ENCODE results near the gene RPLP2.

The RPLP2 gene

DNA sequence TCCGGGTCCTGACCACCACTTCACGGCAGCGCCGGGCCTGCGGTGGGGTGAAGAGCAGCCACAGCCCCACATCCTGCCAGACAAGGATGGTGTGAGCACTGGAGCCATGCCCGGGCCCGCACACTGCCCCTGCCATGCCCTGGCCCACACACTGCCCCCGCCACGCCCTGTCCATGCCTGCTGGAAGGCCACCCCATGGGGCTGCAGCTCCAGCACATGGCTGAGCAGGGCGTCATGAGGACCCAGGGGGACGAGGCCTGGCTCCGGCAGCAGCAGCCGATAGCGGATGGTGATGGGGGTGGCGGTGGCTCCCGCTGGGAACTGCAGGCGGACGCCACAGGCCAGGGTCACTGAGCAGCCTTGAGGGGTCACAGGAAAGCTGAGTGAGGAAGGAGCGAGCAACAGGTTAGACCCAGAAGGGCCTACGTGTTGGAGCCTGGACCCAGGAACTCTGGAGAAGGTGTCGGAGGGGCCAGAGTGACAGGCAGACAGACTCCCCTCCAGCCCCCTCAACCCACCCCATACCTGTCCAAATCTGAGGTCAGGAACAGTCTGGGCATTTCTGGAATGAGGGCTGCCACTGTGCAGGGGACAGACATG lies 7.6 kb upstream of the RPLP2 start:
- Histone ChIP-seq H3K27ac (ENCODE audit: low read length) (no peak overlapping the region), H3K4me1 (ENCODE audit: control insufficient read depth in 1 of 2, insufficient read depth in 2 of 2, low read length in 2 of 2) (peaks cover 4 to 16% of the 10 kb centered on the region in 2 donors), H3K27me3 (ENCODE audit: low read depth, low read length) (no peaks in the 10 kb centered on the region), H3K4me3 (ENCODE audit: low read depth in 1 of 2, low read length in 2 of 2) (no peak overlapping the region), H3K36me3 (ENCODE audit: control insufficient read depth in 1 of 2, insufficient read depth in 2 of 2, low read length in 2 of 2) (peaks cover 0 to 26% of the 10 kb centered on the region in 2 donors), H3K9me3 (ENCODE audit: control insufficient read depth in 1 of 2, low read length in 2 of 2) (no peaks in the 10 kb centered on the region)

GRCh38 chr11:802693-803466 lies 6.9 kb upstream of the RPLP2 start:
- no peaks in the 10 kb centered on the region for H3K27me3 ChIP-seq (ENCODE audit: low read depth, low read length)
- H3K27ac ChIP-seq (ENCODE audit: low read length): no peak overlapping the region
- H3K4me1 ChIP-seq (ENCODE audit: control insufficient read depth in 1 of 2, insufficient read depth in 2 of 2, low read length in 2 of 2): peaks cover 4 to 15% of the 10 kb centered on the region in 2 donors
- H3K36me3 ChIP-seq (ENCODE audit: control insufficient read depth in 1 of 2, insufficient read depth in 2 of 2, low read length in 2 of 2): peaks cover 0 to 26% of the 10 kb centered on the region in 2 donors
- no peaks in the 10 kb centered on the region for H3K9me3 ChIP-seq (ENCODE audit: control insufficient read depth in 1 of 2, low read length in 2 of 2)
- H3K4me3 ChIP-seq (ENCODE audit: low read depth in 1 of 2, low read length in 2 of 2): no peak overlapping the region

GRCh38 chr11:803467-803742 lies 6.4 kb upstream of the RPLP2 start:
- peaks cover 4 to 18% of the 10 kb centered on the region in 2 donors for H3K4me1 ChIP-seq (ENCODE audit: control insufficient read depth in 1 of 2, insufficient read depth in 2 of 2, low read length in 2 of 2)
- H3K27me3 ChIP-seq (ENCODE audit: low read depth, low read length): no peaks in the 10 kb centered on the region
- no peak overlapping the region for H3K27ac ChIP-seq (ENCODE audit: low read length)
- no peak overlapping the region for H3K4me3 ChIP-seq (ENCODE audit: low read depth in 1 of 2, low read length in 2 of 2)
- peaks cover 0 to 26% of the 10 kb centered on the region in 2 donors for H3K36me3 ChIP-seq (ENCODE audit: control insufficient read depth in 1 of 2, insufficient read depth in 2 of 2, low read length in 2 of 2)
- no peaks in the 10 kb centered on the region for H3K9me3 ChIP-seq (ENCODE audit: control insufficient read depth in 1 of 2, low read length in 2 of 2)

- Histone ChIP-seq H3K36me3 (ENCODE audit: control insufficient read depth in 1 of 2, insufficient read depth in 2 of 2, low read length in 2 of 2) (peaks cover 0 to 30% of the 10 kb centered on the region in 2 donors), H3K27me3 (ENCODE audit: low read depth, low read length) (no peaks in the 10 kb centered on the region), H3K9me3 (ENCODE audit: control insufficient read depth in 1 of 2, low read length in 2 of 2) (no peaks in the 10 kb centered on the region), H3K4me1 (ENCODE audit: control insufficient read depth in 1 of 2, insufficient read depth in 2 of 2, low read length in 2 of 2) (peaks cover 4 to 21% of the 10 kb centered on the region in 2 donors), H3K4me3 (ENCODE audit: low read depth in 1 of 2, low read length in 2 of 2) (peak overlapping the region; percentile 59 to 74), H3K27ac (ENCODE audit: low read length) (no peak overlapping the region)
Measured at GRCh38 chr11:803770-804598, 5.8 kb upstream of the RPLP2 start.

GRCh38 chr11:804599-804964 lies 5.2 kb upstream of the RPLP2 start:
- peaks cover 0 to 35% of the 10 kb centered on the region in 2 donors for H3K36me3 ChIP-seq (ENCODE audit: control insufficient read depth in 1 of 2, insufficient read depth in 2 of 2, low read length in 2 of 2)
- H3K27ac ChIP-seq (ENCODE audit: low read length): no peak overlapping the region
- peaks cover 4 to 21% of the 10 kb centered on the region in 2 donors for H3K4me1 ChIP-seq (ENCODE audit: control insufficient read depth in 1 of 2, insufficient read depth in 2 of 2, low read length in 2 of 2)
- H3K27me3 ChIP-seq (ENCODE audit: low read depth, low read length): no peaks in the 10 kb centered on the region
- H3K4me3 ChIP-seq (ENCODE audit: low read depth in 1 of 2, low read length in 2 of 2): peak overlapping the region; percentile 59 to 74
- H3K9me3 ChIP-seq (ENCODE audit: control insufficient read depth in 1 of 2, low read length in 2 of 2): no peaks in the 10 kb centered on the region

GRCh38 chr11:808427-809286 lies 1.1 kb upstream of the RPLP2 start:
- Histone ChIP-seq H3K9me3 (ENCODE audit: control insufficient read depth in 1 of 2, low read length in 2 of 2) (no peaks in the 10 kb centered on the region), H3K4me1 (ENCODE audit: control insufficient read depth in 1 of 2, insufficient read depth in 2 of 2, low read length in 2 of 2) (peaks cover 11 to 38% of the 10 kb centered on the region in 2 donors), H3K4me3 (ENCODE audit: low read depth in 1 of 2, low read length in 2 of 2) (peak overlapping the region; percentile 86 to 94), H3K27ac (ENCODE audit: low read length) (peak overlapping the region; percentile 99), H3K36me3 (ENCODE audit: control insufficient read depth in 1 of 2, insufficient read depth in 2 of 2, low read length in 2 of 2) (peaks cover 25 to 35% of the 10 kb centered on the region in 2 donors), H3K27me3 (ENCODE audit: low read depth, low read length) (no peaks in the 10 kb centered on the region)

- Histone ChIP-seq H3K4me3 (ENCODE audit: low read depth in 1 of 2, low read length in 2 of 2) (peak overlapping the region; percentile 86 to 94), H3K36me3 (ENCODE audit: control insufficient read depth in 1 of 2, insufficient read depth in 2 of 2, low read length in 2 of 2) (peaks cover 27 to 41% of the 10 kb centered on the region in 2 donors), H3K27ac (ENCODE audit: low read length) (peak overlapping the region; percentile 99), H3K27me3 (ENCODE audit: low read depth, low read length) (no peaks in the 10 kb centered on the region), H3K9me3 (ENCODE audit: control insufficient read depth in 1 of 2, low read length in 2 of 2) (no peaks in the 10 kb centered on the region), H3K4me1 (ENCODE audit: control insufficient read depth in 1 of 2, insufficient read depth in 2 of 2, low read length in 2 of 2) (peaks cover 7 to 27% of the 10 kb centered on the region in 2 donors)
Measured at GRCh38 chr11:810040-810567, 337 bp downstream of the RPLP2 start.

- peak overlapping the region; percentile 21 for H3K27ac ChIP-seq (ENCODE audit: low read length)
- peaks cover 27 to 41% of the 10 kb centered on the region in 2 donors for H3K36me3 ChIP-seq (ENCODE audit: control insufficient read depth in 1 of 2, insufficient read depth in 2 of 2, low read length in 2 of 2)
- peaks cover 7 to 27% of the 10 kb centered on the region in 2 donors for H3K4me1 ChIP-seq (ENCODE audit: control insufficient read depth in 1 of 2, insufficient read depth in 2 of 2, low read length in 2 of 2)
- no peaks in the 10 kb centered on the region for H3K9me3 ChIP-seq (ENCODE audit: control insufficient read depth in 1 of 2, low read length in 2 of 2)
- H3K4me3 ChIP-seq (ENCODE audit: low read depth in 1 of 2, low read length in 2 of 2): peak overlapping the region in 1 of 2 donors; percentile 86
- no peaks in the 10 kb centered on the region for H3K27me3 ChIP-seq (ENCODE audit: low read depth, low read length)
Measured at GRCh38 chr11:811446-812245, 1.9 kb downstream of the RPLP2 start.

DNA sequence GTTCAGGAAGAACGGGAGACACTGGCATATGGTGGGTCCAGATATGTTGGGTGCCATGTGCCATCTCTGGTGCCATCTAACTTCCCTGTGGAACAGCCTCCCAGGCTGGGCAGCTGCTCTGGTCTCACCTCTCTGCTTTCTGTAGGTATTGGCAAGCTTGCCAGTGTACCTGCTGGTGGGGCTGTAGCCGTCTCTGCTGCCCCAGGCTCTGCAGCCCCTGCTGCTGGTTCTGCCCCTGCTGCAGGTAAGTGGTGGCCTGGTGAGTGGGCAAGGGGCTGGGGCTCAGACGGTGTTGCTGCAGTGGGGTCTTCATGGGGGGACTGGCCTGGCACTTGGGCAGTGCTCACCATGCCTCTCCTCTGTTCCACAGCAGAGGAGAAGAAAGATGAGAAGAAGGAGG lies 2.6 kb downstream of the RPLP2 start:
- H3K4me1 ChIP-seq (ENCODE audit: control insufficient read depth in 1 of 2, insufficient read depth in 2 of 2, low read length in 2 of 2): peaks cover 7 to 27% of the 10 kb centered on the region in 2 donors
- H3K27ac ChIP-seq (ENCODE audit: low read length): no peak overlapping the region
- no peaks in the 10 kb centered on the region for H3K27me3 ChIP-seq (ENCODE audit: low read depth, low read length)
- no peak overlapping the region for H3K4me3 ChIP-seq (ENCODE audit: low read depth in 1 of 2, low read length in 2 of 2)
- peaks cover 27 to 41% of the 10 kb centered on the region in 2 donors for H3K36me3 ChIP-seq (ENCODE audit: control insufficient read depth in 1 of 2, insufficient read depth in 2 of 2, low read length in 2 of 2)
- H3K9me3 ChIP-seq (ENCODE audit: control insufficient read depth in 1 of 2, low read length in 2 of 2): no peaks in the 10 kb centered on the region

DNA sequence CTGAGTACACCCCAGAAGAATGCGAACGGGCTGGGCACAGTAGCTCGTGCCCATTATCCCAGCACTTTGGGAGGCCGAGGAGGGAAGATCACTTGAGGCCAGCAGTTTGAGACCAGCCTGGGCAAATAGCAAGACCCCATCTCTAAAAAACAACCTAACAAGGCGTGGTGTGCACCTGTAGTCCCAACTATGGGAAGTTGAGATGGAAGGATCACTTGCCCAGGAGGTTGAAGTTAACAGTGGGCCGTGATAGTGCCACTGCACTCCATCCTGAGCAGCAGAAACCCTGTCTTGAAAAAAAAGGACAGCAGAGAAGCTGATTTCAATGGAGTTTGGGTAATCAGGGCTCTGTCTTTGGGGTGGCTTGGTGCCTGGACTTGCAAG lies 3.3 kb downstream of the RPLP2 start:
- Histone ChIP-seq H3K4me3 (ENCODE audit: low read depth in 1 of 2, low read length in 2 of 2) (no peak overlapping the region), H3K27me3 (ENCODE audit: low read depth, low read length) (no peaks in the 10 kb centered on the region), H3K36me3 (ENCODE audit: control insufficient read depth in 1 of 2, insufficient read depth in 2 of 2, low read length in 2 of 2) (peaks cover 27 to 41% of the 10 kb centered on the region in 2 donors), H3K4me1 (ENCODE audit: control insufficient read depth in 1 of 2, insufficient read depth in 2 of 2, low read length in 2 of 2) (peaks cover 7 to 25% of the 10 kb centered on the region in 2 donors), H3K27ac (ENCODE audit: low read length) (no peak overlapping the region), H3K9me3 (ENCODE audit: control insufficient read depth in 1 of 2, low read length in 2 of 2) (no peaks in the 10 kb centered on the region)
